ENCODE results near the gene BOD1L1.

Gene BOD1L1

GRCh38 chr4:13627606-13628311 is at the start of gene BOD1L1:
Gene BOD1L1, minus strand, starts transcription at chr4:13627725. Its CDS starts 138 bp downstream, at chr4:13627587.
- DNase-seq (ENCODE audit: low read depth), result peak; percentile 77

GRCh38 chr4:13674971-13675370 is 47.4 kb upstream of the BOD1L1 start:
- no peak for DNase-seq (ENCODE audit: low read depth)

GRCh38 chr4:13673167-13673566 is 45.6 kb upstream of the BOD1L1 start:
- no peak for DNase-seq (ENCODE audit: low read depth)

DNA sequence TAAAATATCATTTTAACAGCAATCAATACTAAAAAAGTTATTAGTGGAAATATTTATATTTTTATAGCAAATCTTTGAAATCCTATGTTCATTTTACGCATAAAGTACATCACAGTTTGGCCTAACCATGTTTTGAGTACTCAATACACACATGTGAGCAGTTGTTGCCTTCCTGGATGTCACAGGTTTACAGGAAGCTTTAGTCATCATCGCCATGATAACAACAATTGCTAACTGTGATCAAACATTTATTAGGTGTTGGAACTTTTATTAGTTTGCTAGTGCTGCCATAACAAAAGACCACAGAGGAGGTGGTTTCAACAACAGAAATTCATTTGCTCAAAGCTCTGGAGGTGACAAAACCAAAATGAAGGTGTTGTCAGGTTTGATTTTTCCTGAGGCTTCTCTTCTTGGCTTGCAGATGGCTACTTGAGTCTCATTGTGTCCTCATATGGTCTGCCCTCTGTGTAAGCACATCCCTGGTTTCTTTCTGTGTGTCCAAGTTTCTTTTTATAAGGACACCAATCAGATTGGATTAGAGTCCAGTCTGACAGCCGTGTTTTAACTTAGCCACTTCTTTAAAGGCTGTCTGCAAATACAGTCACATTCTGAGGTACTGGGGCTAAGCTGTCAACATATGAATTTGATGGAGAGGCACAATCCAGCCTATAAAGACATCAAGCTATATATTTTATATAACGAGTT is 43.1 kb upstream of the BOD1L1 start:
- DNase-seq (ENCODE audit: low read depth), result no peak

DNA sequence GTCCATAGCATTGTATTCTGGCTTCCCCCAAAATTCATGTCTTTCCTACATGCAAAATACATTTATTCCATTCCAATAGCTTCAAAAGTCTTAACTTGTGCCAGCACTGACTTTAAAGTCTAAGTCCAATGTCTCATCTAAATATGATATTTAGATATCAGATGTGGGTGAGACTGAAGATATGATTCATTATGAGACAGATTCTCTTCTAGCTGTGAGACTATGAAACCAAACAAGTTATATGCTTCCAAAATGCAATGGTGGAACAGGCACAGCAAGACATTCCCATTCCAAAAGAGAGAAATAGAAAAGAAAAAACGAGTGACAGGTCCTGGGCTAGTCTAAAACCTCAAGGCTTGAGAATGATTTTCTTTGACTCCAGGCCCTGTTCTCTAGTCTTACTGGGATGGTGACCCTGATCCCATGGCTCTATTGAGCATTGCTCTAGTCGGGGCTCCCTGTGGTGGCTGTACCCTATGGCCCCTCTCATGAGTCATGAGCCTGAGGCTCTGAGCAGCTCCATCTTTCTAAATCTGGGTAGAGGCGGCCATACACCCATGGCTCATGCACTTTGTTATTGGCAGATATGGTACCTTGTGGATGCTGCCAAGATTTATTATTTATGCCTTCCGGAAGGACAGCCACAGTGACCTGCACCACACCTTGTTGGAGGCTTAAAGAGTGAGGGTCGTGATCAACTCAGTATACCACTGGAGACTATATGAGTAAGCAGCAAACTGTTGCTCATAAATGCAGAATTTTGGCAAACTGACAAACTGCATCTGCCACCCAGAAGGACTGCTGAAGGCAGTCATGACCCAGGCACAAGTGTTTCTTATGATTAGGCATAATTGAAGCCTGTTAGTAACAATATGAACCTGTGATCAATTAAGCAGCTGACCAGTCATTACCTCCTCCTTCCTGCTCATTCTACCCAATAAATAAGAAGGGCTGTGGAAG is 38.5 kb upstream of the BOD1L1 start:
- DNase-seq (ENCODE audit: low read depth), result no peak

DNA sequence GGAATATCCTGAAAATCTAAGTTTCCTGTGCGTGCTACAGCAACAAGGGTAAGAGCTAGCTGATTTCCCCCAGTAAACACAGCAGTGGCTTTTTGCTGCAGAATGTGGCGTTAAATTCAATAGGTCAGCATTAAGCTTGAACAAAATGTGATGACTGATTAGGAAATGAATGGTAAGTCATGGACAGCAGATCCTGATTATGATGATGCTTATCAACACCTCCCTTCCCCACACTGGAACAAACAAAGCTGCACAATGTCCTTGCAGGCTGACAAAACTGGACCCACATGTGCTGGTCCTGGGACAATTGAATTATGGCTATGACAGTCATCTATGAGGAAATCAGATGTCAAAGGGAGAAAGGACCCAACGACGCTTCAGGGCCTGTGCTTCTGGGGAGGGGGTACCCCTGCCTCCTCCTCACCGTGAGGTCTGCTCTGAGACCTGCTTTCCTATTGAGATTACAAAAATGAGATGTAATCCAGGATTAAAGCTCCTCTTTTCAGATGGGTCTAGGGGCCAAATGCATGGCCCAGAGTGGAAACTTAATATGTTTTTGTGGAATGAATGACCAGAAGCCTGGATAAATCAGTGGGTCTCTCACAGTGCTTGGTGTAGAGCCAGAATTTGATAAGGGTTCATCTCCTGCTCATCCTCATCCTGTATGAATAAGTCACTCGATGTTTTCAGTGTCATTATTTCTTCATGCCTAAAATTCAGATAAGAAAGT is 32.0 kb upstream of the BOD1L1 start:
- DNase-seq (ENCODE audit: low read depth), result no peak

- DNase-seq (ENCODE audit: low read depth), result no peak
Observed at GRCh38 chr4:13656569-13657405, 29.3 kb upstream of the BOD1L1 start.

- no peak for DNase-seq (ENCODE audit: low read depth)
Observed at GRCh38 chr4:13654162-13654797, 26.8 kb upstream of the BOD1L1 start.

DNA sequence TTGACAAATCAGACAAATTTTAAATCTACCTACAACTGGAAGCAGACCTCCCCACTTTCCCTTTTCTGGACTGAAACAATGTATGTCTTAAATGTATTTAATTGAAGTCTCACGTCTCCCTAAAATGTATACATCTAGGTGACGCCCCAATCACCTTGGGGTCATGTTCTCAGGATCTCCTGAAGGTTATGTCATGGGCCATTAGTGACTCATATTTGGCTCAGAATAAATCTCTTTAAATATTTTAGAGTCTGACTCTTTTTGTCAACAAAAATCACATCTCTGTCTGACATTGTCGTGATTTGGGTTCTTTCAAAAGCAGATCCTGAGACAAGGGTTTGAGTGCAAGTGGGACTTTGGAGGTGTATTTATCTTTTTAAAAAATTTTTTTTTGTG is 26.2 kb upstream of the BOD1L1 start:
- DNase-seq (ENCODE audit: low read depth), result no peak

GRCh38 chr4:13647031-13647430 is 19.5 kb upstream of the BOD1L1 start:
- no peak for DNase-seq (ENCODE audit: low read depth)

DNA sequence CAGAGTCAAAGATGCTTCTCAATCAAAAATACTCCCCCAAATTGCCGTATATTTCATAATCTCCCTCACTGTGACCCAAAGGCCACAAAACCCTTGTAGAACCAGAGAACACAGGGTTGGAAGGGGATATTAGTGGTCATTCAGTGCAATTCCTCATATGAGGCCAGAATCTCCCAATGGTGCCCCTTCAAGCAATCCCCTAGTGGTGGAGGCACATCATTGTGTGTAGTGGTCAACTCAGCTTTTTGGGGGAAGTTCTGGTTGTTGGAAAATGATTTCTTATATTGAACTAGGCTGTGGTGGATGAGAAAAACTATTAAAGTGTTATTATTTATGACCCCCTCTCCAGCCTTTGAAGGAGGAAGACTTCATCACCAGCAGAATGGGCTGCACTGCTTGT is 17.6 kb upstream of the BOD1L1 start:
- no peak for DNase-seq (ENCODE audit: low read depth)

GRCh38 chr4:13642170-13642950 is 14.8 kb upstream of the BOD1L1 start:
- DNase-seq (ENCODE audit: low read depth), result no peak

GRCh38 chr4:13641084-13641483 is 13.6 kb upstream of the BOD1L1 start:
- no peak for DNase-seq (ENCODE audit: low read depth)

GRCh38 chr4:13640149-13640940 is 12.8 kb upstream of the BOD1L1 start:
- DNase-seq (ENCODE audit: low read depth), result peak; percentile 52

- no peak for DNase-seq (ENCODE audit: low read depth)
Observed at GRCh38 chr4:13635286-13635799, 7.8 kb upstream of the BOD1L1 start.

DNA sequence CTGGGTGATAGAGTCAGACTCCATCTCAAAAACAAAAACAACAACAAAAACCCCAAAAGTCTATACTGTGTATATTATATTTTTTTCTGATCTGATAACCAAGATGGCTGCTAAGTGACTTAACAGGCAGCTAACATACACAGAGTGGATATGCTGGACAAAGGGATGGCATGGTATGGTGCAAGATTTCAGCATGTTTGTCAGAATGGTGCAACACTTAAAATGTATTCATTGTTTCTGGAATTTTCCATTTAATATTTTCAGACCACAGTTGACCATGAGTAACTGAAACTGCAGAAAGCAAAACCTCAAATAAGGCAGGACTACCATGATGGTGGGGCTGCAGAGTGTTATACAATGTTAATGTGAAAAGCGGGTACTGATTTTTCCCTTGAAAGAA is 6.1 kb upstream of the BOD1L1 start:
- no peak for DNase-seq (ENCODE audit: low read depth)

DNA sequence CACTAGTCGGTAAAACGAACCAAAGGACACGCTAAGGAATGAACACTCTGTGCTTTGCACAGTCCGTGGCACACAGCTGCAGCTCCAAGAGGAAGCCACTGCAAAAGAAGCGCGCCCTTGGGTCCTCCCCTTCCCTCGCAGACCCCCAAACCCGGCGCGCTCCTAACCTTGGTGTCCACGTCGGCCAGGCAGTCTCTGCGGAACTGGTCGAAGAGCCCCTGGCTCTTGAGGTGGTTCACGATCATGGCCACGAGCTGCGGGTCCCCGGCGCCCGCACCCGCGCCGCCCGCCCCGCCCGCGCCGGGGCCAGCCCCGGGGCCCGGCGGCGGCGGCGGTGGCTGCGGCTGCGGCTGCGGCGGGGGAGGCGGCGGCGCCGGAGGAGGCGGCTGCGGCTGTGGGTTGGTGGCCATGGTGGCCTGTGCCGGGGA is 333 bp downstream of the BOD1L1 start:
- no peak for DNase-seq (ENCODE audit: low read depth)

GRCh38 chr4:13626492-13627177 is 890 bp downstream of the BOD1L1 start:
- no peak for DNase-seq (ENCODE audit: low read depth)
